Natural killer cell (primary cell): ENCODE results near the gene RBMS3. TPM values are rescaled to one million over a fixed set of nuclear protein-coding genes. Genes with fewer than 3 reads are reported as not detected.

ENCODE experiments used
- ATAC-seq, 3 donors: fragments of 150-1000 bp in 2 of 3; fragments of 200-7000 bp in 1 of 3; cut with Tn5 transposase; 1 replicate in 1 of 3; 2 replicates in 2 of 3; pipeline ENCODE4 v1.10.0; 2021; ENCODE audit warnings: mild to moderate bottlenecking in 2 of 3, moderate library complexity in 2 of 3
- DNase-seq, 2 donors: peaks; one replicate each; pipeline versions ENCODE4 v3.0.0 to v3.0.0-alpha.2; 2013 to 2021; ENCODE audit warnings: mixed read lengths in 1 of 2
- H3K27ac ChIP-seq: one replicate; pipeline ENCODE4 v1.5.1; 2013; ENCODE audit warnings: mild to moderate bottlenecking, low read length
- H3K27me3 ChIP-seq: one replicate; pipeline ENCODE4 v1.6.1; 2013; ENCODE audit warnings: low read length; ENCODE audit not compliant: control insufficient read depth, insufficient read depth
- H3K36me3 ChIP-seq: one replicate; pipeline ENCODE4 v1.6.1; 2013; ENCODE audit warnings: low read length; ENCODE audit not compliant: control insufficient read depth, insufficient read depth
- H3K4me1 ChIP-seq: one replicate; pipeline ENCODE4 v1.6.1; 2013; ENCODE audit warnings: low read length; ENCODE audit not compliant: control insufficient read depth, insufficient read depth
- H3K4me3 ChIP-seq: one replicate; pipeline ENCODE4 v1.5.1; 2013; ENCODE audit warnings: low read length
- H3K9me3 ChIP-seq: one replicate; pipeline ENCODE4 v1.6.1; 2013; ENCODE audit warnings: low read length; ENCODE audit not compliant: control insufficient read depth, insufficient read depth
- H3K27ac Mint-ChIP-seq, 2 donors: one replicate each; pipeline ENCODE4 v1.8.0; 2022; ENCODE audit warnings: mild to moderate bottlenecking in 2 of 2, mixed read lengths in 2 of 2, moderate library complexity in 1 of 2
- H3K27me3 Mint-ChIP-seq, 2 donors: one replicate each; pipeline ENCODE4 v1.8.0; 2022; ENCODE audit warnings: low read depth in 2 of 2, mixed read lengths in 2 of 2
- H3K36me3 Mint-ChIP-seq: one replicate; pipeline ENCODE4 v1.8.0; 2022; ENCODE audit warnings: mixed read lengths
- H3K4me1 Mint-ChIP-seq, 2 donors: one replicate each; pipeline ENCODE4 v1.8.0; 2022; ENCODE audit warnings: mixed read lengths in 2 of 2
- H3K4me3 Mint-ChIP-seq: one replicate; pipeline ENCODE4 v1.8.0; 2022; ENCODE audit warnings: mild to moderate bottlenecking, moderate library complexity, mixed read lengths
- H3K9me3 Mint-ChIP-seq, 2 donors: one replicate each; pipeline ENCODE4 v1.8.0; 2022; ENCODE audit warnings: mixed read lengths in 2 of 2
- WGBS: methylation state at CpG from one replicate; pipeline ENCODE4 v1.1.7; 2013; ENCODE audit warnings: missing lambda C conversion rate; ENCODE audit not compliant: insufficient coverage; 5-methylcytosine and 5-hydroxymethylcytosine counted together
- intact Hi-C: fragments of 100-400 bp; cut with micrococcal nuclease; formaldehyde crosslinking; loops from one replicate; pipeline ENCODE4 v1.14.2; 2022
- total RNA-seq, 4 donors: library from RNA; stranded (reverse); fragments of 120-200 nt in 1 of 4; gene quantifications; one replicate each; pipeline versions ENCODE4 v1.2.3 to v1.2.4, GENCODE V29; 2013 to 2022
- TF ChIP-seq, protein P1 (sequence below): fragments of 200-600 bp; IDR thresholded peaks from one replicate; pipeline ENCODE4 v1.8.0; 2022; ENCODE audit warnings: antibody characterized with exemption

Gene RBMS3
- total RNA-seq, 3 donors from 2014 or later (not counting 1 experiment from before 2014, with no cell fraction given), result 0.16 TPM; not detected in 2

DNA sequence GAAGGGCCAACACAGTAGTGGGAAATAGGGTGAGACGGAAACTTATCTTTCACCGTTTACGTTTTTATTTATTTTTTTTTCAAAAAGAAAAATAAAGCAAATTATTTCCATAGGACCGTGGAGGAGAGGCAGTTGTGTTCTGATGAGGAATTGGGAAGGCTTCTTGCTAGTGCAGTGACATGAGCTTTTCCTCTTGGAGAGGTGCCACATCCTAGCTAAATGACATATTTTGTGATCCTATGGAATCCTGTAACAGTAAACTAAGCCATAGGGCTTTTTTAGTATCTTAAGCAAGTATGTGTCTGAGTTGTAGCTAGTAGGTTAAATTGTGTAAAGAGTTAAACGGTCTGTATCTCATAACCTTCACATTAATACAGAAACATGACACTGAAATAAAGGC, 609.9 kb downstream of the RBMS3 start:
- H3K9me3 ChIP-seq, result no peaks in the 10 kb centered on the region
- Mint-ChIP-seq H3K27ac (no peak overlapping the region), H3K27me3 (no peaks in the 10 kb centered on the region), H3K9me3 (peaks cover 6 to 11% of the 10 kb centered on the region in 2 donors), H3K4me3 (no peak overlapping the region), H3K36me3 (no peaks in the 10 kb centered on the region), H3K4me1 (no peaks in the 10 kb centered on the region)
- no peaks in the 10 kb centered on the region for H3K27me3 ChIP-seq
- TF ChIP-seq, protein P1, sequence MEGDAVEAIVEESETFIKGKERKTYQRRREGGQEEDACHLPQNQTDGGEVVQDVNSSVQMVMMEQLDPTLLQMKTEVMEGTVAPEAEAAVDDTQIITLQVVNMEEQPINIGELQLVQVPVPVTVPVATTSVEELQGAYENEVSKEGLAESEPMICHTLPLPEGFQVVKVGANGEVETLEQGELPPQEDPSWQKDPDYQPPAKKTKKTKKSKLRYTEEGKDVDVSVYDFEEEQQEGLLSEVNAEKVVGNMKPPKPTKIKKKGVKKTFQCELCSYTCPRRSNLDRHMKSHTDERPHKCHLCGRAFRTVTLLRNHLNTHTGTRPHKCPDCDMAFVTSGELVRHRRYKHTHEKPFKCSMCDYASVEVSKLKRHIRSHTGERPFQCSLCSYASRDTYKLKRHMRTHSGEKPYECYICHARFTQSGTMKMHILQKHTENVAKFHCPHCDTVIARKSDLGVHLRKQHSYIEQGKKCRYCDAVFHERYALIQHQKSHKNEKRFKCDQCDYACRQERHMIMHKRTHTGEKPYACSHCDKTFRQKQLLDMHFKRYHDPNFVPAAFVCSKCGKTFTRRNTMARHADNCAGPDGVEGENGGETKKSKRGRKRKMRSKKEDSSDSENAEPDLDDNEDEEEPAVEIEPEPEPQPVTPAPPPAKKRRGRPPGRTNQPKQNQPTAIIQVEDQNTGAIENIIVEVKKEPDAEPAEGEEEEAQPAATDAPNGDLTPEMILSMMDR, result no peak
- no peak for DNase-seq
- H3K27ac ChIP-seq, result no peak overlapping the region
- 80% methylated on average over 1 of the region's 5 CpGs for WGBS
- H3K4me1 ChIP-seq, result no peaks in the 10 kb centered on the region
- H3K4me3 ChIP-seq, result no peak overlapping the region
- intact Hi-C loops, result no loop called here
- H3K36me3 ChIP-seq, result no peaks in the 10 kb centered on the region
- ATAC-seq, result no peak

DNA sequence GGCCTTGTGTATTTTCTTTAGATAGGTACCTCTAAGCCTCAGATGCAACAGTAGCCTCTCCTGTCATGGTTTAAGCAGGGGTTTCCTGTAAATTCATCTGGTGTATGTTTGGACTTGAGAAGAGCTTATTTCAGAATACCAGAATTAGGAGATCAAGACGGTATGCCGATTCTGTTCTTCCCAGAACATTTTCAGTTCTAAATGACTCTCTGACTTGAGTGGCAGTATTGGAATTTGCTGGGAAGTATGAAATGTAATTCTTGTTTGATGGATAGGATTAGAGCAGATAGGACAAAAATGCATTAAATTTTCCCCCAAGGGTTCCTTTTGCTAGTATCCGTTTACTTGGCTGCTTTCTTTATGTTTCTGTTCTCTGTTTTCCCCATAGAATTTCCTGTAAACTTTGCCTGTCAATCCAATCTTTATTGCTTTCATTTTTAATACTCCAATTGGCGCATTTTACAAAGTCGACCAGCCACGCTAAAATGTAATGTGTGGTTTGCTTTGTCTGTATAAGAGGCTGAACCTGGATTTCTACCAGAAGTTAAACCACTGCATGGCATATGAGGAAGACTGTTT, 612.2 kb downstream of the RBMS3 start:
- Mint-ChIP-seq H3K4me3 (no peak overlapping the region), H3K27ac (no peak overlapping the region), H3K9me3 (peaks cover 6 to 7% of the 10 kb centered on the region in 2 donors), H3K4me1 (no peaks in the 10 kb centered on the region), H3K36me3 (no peaks in the 10 kb centered on the region), H3K27me3 (no peaks in the 10 kb centered on the region)
- Histone ChIP-seq H3K27ac (no peak overlapping the region), H3K36me3 (no peaks in the 10 kb centered on the region), H3K4me1 (no peaks in the 10 kb centered on the region), H3K9me3 (no peaks in the 10 kb centered on the region), H3K4me3 (no peak overlapping the region), H3K27me3 (no peaks in the 10 kb centered on the region)
- intact Hi-C loops, result no loop called here
- TF ChIP-seq, protein P1, result no peak
- DNase-seq, result no peak
- no peak for ATAC-seq
- 90% methylated on average over 5 of the region's 6 CpGs for WGBS

GRCh38 chr3:29896856-29897255, 616.0 kb downstream of the RBMS3 start:
- no peak overlapping the region for H3K4me3 ChIP-seq
- H3K36me3 Mint-ChIP-seq, result no peaks in the 10 kb centered on the region
- TF ChIP-seq, protein P1, result no peak
- no peak overlapping the region for H3K4me3 Mint-ChIP-seq
- no peak for DNase-seq
- no peaks in the 10 kb centered on the region for H3K9me3 ChIP-seq
- no peaks in the 10 kb centered on the region for H3K4me1 Mint-ChIP-seq
- H3K27me3 Mint-ChIP-seq, result no peaks in the 10 kb centered on the region
- peaks cover 3 to 5% of the 10 kb centered on the region in 2 donors for H3K9me3 Mint-ChIP-seq
- no peak overlapping the region for H3K27ac ChIP-seq
- ATAC-seq, result no peak
- WGBS, result 77% methylated on average over 3 of the region's 3 CpGs
- H3K36me3 ChIP-seq, result no peaks in the 10 kb centered on the region
- no peaks in the 10 kb centered on the region for H3K4me1 ChIP-seq
- intact Hi-C loops, result no loop called here
- H3K27ac Mint-ChIP-seq, result no peak overlapping the region
- H3K27me3 ChIP-seq, result no peaks in the 10 kb centered on the region
